8988T (cell line): ENCODE results near the gene RBM12.

Source experiments
- DNase-seq: peaks from one replicate; pipeline ENCODE4 v3.0.0; 2011

The RBM12 gene

DNA sequence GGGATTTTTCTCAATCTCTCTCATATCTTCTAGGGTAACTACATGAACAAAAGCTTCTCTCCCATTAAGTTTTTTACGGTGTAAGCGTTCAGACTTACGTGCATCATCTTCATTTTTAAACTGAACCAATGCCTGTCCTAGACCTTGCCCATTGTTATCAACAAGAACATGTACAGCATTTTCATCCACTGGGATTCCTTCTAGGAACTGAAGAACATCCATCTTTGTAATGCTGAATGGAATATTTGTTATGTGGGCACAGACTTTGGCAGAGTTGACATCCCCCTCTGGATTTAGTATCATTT is 11.3 kb downstream of the RBM12 start:
- DNase-seq: no peak

DNA sequence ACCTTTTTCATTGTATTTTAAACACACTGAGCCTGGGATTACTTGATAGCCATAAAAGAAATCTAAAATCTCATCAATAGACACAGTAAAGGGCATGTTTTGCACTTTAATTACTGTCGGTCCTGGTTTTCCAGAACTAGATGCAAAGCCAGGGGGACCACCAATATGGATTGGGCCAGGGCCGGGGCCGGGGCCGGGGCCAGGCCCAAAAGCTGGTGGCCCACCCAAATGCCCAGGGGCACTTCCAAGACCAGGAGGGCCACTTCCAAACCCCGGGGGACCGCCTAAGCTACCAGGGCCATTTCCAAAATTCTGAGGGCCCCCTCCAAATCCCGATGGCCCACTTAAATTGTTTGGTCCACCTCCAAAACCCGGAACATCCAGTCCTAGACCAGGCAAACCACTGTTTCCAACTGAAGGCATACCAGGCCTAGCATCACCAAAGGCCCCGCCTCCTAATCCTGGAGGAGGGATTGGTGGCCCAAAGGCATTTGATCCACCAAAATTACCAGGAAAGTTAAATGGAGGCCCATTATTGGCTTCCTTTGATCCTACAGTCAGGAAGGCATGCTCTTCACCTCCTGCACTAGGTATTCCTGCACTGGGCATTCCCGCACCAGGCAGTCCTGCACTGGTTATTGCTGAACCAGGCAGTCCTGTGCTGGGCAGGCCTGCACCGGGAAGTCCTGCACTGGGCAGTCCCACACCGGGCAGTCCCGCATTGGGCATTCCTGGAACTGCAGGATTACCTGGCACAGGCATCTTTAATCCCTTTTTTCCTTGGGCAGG is 11.9 kb downstream of the RBM12 start:
- DNase-seq: no peak

DNA sequence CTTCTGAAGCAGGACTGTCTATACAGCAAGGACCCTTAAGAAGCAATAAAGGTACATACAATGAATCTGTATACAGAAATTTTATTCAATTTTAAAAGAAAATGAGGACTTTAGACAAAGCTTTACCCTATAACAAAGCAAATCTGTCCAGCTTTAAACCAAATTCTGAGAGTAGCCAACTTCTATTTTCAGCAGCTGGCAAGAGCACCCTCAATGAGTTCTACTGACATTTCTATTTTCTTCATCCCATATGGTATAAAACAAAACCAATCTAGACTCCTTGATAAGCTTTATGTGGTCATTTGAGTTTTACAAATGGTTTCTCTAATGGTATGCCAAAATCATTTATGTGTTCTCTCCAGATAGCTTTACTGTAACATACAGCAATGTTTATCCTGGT is 12.7 kb downstream of the RBM12 start:
- DNase-seq: no peak

DNA sequence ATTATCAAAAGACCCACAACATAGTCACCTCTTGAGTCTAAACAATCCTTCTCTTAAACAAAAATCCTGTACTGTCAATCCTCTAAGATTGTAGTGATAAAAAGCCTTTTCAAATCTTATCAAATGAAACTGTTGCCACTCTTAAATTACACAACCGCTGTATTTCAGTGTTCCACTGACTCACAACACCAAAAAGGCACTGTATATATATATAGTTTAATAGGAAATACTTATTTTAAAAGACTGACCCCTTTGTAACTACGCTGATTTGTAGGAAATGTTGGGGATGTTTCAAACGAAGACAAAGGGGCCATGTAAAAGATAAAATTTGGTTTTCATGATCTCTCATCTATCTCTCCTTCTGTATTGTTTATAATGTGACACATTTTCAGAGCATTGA is 14.1 kb downstream of the RBM12 start:
- DNase-seq: no peak

DNA sequence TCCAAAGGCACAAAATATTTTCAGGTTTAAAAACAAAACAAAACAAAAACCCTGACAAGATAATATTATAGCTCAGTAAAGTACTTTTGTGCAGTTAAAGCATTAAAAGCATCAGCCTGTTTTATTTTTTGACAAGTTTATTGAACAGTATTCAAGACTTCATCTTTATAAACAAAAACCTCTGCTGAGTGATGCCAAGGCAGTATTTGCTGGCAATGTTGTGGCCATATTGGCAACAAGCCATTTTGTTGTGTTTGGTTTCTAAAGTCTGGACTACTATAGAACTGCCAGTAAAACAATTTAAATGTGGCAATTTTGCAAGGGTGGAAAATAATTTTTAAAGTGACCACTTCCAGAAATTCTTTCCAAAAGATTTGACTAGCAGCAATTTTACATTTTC is 15.9 kb downstream of the RBM12 start:
- DNase-seq: no peak

DNA sequence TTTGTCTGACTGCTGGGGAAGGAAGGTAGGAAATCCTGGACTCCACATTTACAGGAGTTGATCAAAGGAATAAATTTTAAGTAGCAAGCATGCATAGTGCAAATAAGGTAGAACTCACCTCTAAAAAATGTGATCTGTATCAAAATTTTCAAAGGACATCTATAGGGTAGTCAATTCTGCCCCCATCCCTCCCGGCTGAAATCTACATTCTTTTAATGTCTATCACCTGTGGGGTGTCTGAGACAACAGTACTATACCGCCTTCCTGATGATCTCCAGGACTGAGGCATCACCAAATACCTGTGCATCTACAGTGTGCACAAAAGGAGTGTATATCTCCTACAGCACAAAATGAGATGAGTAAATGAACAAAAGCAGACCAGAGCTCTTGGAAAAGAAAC is 19.9 kb downstream of the RBM12 start:
- DNase-seq: no peak

DNA sequence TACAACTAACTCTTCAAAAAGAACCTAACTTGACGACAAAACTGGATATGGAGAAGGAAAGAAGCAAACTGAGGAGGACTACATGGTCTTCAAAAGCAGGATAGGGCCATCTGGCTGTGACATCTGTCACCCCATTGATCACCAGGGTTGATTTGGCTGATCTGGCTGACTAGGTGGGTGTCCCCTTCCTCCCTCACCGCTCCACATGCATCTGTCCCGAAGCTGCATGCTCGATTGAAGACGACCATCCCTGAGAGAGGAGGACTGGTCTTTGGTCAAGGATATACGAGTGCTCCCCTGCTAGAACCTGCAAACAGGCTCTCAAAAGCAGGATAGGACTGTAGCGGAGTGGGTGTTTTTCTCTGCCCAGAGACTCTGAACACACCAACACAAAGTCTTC is 21.7 kb downstream of the RBM12 start:
- no peak for DNase-seq

DNA sequence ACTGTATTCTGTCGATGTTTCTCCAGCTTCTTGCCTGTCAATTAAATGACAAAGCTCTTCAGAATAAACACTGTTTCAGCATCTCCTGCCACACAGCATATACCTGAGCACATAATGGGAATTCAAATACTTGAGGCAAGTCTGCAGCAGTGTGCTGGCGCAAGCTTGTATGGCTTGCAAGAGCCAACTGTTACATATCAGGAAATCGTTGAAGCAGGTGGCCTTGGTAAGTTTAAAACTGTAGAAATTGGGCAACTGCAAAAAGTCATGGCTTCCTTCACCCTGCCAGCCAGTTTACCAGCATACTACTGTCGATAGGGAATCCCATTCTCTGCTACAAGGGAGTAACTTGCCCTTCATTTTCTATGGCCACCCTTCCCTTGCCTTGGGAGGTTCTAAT is 23.0 kb downstream of the RBM12 start:
- DNase-seq: no peak

DNA sequence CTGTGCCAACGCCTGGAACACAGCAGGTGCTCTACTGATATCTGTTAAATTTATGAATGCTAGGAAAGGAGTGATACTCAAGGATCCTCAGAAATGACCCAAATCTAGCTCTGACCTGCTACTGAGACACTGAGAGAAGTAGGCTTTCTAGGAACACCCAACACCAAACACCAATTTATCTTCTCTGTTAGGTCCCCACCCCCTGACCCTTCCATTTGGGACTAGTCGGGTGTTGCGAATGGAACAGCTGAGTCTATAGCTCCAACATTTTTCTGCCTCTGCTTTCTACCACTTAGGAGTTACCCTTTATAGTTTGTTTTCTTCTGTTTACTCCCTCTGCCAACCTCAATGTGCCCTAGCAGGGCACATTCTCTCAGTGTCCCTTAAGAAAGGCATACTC is 24.0 kb downstream of the RBM12 start:
- no peak for DNase-seq

DNA sequence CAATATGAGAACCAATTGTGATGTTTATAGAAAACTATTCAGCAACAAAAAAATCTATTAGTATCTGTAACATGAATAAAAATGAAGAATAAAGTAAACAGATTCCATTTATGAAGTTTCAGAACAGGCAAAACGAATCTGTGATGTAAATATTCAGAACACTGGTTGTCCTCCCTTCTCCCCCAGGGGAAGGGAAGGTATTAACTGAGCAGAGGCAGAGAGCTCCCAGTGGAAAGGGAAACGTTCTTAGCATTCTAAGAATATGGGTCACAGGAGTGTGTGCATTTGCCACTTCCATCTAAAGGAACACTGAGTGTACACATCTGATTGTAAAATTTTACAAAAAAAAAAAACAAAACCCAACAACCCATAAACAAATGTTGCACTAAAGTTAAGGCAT is 25.9 kb downstream of the RBM12 start:
- DNase-seq: no peak

DNA sequence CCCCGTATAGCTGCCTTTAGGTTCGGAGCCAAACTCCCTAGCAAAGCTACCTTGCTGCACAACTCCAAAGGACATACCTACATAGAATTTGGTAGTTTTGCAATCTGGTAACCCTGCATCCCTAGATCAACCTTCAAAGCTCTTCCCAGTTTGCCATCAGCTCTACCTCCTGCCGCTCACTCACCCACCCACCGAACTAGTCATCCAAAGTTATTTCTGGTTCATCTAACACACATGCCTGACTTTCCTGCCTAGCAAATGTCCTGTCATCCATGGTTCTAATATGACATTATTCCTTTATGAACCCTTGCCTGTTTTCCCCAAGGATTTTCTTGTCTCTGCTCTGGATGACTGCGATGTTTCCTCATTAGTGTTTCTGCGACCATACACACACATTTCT is 27.4 kb downstream of the RBM12 start:
- no peak for DNase-seq

DNA sequence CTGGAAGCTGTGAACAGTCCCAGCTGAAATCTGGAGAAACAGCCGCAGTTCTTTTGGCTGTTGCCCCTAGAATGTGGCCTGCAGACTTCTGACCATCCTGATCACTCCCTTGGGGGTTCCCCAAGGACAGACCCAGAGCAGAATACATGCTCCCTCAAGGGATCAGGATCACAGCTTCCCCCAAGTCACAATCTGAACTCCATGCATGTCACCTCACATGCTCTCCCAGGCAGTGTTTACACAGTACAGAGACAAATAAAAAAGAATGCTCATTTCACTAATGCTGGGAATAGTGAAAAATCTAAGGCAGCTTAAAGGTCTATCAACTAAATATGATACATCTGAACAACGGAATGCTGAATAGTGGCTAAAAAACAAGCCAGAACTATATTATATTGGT is 28.6 kb downstream of the RBM12 start:
- no peak for DNase-seq

DNA sequence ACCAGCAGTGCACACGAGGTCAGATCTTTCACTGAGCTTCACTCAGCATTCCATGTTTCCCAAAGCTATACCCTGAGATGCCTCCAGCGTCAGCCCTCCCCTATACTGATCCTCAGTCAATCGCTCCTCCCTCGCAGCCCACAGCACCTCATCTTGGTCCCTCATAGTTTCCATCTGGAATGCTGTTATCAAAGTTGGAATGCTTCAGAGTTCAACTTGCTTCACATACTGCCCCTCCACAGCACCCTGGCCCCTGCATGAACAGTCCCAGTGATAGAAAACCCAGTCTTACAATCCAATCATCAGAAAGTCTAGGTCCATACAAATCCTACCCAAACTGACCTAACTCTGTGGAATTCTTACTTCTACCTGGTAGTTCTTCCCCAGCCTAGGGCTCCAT is 29.0 kb downstream of the RBM12 start:
- no peak for DNase-seq

DNA sequence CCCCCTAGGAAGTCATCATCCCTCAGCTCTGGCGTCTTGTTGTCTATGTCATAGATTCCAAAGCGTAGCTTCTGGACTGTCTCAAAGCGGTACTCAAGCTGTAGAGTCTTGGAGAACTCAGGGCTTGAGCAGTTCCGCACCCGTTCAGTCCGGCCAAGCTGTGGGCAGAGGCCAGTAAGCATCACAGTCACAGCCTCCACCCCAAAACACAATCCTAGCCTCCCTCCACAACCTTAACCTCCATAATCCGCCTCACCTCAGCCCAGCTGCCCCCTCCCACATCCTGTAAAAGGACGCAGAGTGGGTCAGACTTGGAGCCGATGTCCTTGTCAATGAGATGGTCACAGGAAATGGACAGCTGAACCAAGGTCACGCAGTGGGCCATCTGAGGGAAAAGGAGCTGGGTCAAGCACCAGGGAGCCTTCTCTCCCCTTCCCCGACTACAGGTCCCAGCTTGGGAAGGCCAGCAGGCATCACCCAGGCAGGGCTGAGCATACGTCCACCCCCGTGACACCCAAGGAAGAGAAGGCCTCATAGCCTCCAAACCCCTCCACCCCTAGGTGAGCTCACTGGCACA is 32.1 kb downstream of the RBM12 start:
- no peak for DNase-seq

DNA sequence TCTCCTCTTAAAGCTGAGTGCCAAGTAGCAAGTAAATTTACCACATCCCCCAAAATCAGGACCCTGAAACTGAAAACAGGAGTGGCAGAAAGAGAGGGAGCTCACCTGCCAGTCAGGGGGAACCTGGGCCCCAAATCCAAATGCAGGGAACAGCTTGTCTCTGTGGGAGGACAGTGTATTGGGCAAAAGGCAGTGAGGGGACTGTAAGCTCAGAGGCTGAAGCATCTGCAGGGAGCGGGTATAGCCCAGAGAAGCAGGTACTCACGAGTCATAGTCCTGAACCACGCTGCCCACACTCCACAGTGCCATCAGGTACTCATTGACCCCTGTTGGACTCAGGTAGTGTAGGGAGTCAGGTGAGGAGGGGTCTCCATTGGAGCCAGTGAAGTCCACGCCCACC is 34.1 kb downstream of the RBM12 start:
- no peak for DNase-seq

DNA sequence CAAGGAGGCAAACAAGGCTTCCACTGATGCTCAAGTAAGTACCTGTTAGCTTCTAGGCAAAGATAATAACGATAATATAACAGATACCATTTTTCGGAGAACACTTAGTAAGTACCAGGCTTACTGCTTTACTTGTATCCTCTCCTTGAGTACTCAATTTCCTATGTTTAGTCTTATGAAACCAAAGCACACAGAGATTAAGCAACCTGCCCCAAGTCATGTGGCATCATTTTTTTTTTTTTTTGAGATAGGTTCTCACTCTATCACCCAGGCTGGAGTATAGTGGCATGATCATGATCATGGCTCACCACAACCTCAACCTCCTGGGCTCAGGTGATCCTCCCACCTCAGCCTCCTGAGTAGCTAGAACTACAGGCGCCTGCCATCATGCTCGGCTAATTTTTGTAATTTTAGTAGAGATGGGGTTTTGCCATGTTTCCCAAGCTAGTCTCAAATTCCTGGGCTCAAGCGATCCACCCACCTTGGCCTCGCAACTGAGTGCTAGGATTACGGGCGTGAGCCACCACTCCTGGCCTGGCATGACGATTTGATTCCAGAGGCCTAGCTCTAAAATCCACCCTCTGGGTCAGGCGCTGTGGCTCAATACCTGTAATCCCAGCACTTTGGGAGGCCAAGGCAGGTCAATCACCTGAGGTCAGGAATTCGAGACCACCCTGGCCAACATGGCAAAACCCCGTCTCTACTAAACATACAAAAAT is 35.1 kb downstream of the RBM12 start:
- no peak for DNase-seq

DNA sequence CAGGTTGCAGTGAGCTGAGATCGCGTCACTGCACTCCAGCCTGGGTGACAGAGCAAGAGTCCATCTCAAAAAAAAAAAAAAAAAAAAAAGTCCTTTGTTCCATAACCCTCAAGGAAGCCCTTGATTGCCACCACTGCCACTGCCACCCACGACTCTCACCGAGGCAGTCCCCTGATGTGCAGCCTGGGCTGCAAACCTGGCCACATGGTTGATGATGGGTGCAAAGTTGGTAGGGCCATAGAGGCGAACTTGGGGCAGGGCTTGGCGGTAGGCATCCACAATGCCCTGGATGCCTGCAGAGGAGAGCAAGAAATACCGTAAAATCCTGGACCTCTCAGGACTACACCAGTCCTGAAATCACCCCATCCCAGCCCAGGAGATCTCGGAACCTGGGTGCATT is 37.6 kb downstream of the RBM12 start:
- DNase-seq: no peak

DNA sequence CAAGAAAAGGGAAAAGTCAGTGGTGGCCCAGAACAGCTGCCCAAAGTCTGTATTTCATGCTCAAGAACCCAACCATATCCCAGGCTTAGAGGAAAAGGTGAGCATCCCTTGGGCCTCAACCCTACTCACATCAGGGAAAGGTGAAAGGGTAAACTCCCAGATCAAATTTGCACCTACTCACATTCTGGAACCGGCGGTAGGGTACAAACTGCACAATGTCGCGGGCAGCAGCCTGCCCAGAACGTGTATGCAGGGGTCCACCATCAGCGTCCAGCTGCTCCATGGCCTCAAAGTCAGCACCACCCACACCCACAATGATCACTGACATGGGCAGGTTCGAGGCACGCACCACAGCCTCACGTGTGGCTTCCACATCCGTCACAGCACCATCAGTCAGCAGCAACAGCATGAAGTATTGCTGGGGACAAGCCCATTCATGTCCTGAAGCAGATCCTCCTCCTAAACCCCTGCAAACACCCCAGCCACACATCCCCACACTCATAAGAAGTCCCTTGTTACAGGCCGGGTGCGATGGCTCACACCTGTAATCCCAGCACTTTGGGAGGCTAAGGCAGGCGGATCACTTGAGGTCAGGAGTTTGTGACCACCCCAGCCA is 38.2 kb downstream of the RBM12 start:
- DNase-seq: no peak

DNA sequence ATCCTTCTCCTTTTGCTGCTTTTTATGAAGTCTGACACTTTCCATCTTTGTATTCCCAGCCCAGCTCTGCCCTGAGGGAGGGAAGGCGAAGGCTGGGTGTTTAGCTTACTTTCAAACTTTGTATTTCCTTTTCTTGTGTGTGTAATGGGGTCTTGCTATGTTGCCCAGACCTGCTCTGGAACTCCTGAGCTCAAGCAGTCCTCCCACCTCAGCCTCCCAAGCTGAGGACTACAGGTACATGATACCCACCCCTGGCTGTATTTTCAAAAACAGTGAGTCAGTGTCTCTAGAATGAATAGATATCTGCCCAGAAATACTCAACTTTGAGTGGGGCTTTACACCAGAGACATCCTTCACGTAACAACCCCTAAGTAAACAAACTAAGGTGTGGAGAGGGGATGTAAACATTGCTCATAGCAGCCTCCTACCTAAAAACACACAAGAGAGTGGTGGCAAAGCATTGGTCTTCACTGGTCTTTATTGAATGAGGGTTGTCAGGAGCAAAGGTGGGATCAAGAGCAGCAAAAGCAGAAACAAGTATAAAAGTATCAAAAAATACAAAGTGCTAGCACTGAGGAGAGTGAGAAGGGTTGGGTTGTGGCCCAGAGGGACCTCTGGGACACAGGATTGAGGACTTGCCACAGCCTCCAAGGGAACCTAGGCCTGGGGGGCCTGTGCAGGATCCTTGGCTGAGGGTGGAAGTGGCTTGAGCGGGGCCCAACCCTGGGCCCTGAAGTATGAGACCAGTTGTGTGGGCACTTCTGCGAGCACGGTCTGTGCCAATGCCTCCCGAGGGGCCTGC is 38.9 kb downstream of the RBM12 start:
- DNase-seq: no peak

DNA sequence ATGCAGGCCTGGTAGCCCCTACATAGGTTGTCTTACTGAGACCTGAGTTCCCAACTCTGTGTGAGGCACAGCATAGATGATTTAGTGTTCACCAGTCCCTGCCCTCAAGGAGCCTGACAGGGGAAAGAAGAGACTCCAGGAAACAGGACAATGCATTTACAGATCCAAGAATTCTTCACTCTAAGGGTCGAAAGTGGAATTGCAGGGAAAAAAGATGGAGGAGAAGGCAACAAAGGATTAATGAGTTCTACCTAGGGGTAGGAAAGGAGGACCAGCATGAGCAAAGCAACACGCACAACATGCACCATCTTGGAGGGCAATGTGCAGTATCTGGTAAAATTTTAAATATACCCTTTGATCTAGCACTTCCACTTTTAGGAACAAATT is 43.1 kb downstream of the RBM12 start:
- no peak for DNase-seq

DNA sequence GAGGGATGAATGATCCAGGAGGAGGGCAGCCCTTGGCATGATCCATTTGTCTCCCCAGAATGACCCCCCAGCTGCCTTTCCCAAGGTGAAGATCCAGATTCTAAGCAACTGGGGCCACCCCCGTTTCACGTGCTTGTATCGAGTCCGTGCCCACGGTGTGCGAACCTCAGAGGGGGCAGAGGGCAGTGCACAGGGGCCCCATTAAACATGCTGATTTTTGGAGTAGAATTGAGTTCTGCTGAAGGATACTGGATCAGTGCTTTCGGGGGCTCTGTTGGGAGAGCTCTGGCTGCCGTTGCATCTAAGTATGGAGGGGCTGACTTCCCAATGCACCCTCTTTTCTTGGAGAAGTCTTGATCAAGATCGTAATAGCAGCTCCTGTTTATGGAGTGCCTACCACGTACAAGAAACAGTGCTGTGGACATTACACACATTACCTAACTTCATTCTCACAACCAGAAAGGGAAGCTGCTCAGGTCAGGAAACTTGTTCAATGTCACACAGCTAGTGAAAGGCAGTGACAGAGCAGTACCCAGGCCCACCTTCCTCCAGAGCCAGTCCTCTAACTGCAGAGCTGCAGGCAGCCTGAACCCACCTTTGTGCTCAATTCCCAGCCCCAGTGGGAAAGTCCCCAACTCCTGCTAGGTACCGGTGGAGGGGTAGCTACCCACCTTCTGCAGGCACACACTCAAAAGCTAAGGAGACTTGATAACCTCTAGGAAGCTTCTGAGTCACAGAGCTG is 43.7 kb downstream of the RBM12 start:
- no peak for DNase-seq
